Activated CD8-positive, alpha-beta memory T cell treated with anti-CD3 and anti-CD28 coated beads, Interleukin-2, amount 50 U/mL, for 24 hours (primary cell): Measurements from ENCODE around the gene GFRA1.

Source experiments
- DNase-seq: peaks from one replicate; pipeline ENCODE4 v3.0.0-alpha.2; 2020; ENCODE audit errors: extremely low read depth

GFRA1 gene

DNA sequence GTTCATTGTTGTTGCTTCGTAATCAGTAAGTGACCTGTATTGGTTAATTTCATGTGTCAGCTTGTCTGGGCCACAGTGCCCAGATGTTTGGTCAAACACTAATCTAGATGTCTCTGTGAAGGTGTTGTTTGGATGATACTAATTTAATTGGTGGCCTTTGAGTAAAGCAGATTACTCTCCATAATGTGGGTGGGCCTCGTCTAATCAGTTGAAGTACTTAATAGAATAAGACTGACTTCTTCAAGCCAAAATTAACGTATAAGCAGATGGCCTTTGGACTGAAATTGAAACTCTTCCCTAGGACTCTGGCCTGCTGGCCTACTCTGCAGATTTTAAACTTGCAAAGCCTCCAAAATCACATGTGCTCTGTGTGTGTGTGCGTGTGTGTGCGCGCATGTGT is 245.7 kb downstream of the GFRA1 start:
- DNase-seq, result no peak

DNA sequence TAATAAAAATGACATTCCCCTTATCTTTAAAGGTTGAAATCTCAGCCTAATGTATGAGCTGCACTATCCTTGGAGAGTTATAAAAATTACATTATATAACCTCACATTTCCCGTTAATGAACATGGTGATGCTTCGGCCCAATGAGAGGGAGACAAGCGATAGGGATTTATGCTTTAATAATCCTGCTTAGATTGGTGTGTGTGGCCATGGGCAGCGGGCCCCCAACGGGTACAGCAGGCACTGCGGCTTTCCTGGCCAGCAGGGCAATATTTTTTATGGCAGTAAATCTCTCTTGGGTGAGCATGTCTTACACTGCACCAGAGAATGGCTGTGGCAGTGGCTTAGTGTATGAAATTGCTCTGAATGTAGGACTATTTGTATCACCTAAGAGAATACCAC is 246.3 kb downstream of the GFRA1 start:
- DNase-seq, result no peak

DNA sequence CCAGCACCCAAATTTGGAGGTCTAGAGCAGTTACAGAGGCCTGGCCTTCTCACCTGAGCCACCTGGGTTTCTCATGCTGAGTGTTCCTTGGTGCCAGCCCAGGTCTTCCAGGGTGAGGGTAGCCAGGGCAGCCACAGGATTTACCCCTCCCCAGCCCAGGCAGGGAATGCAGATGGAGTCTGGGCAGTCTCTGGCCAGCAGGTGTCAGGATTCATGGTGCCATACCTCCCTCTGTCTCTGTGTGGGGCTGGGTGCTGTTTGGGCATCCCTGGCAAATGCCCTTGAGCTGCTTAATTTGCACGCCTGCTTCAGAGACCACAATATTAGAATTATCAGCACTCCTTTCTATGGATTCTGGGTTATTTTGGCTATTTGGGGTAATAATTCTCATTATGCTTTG is 246.7 kb downstream of the GFRA1 start:
- no peak for DNase-seq

DNA sequence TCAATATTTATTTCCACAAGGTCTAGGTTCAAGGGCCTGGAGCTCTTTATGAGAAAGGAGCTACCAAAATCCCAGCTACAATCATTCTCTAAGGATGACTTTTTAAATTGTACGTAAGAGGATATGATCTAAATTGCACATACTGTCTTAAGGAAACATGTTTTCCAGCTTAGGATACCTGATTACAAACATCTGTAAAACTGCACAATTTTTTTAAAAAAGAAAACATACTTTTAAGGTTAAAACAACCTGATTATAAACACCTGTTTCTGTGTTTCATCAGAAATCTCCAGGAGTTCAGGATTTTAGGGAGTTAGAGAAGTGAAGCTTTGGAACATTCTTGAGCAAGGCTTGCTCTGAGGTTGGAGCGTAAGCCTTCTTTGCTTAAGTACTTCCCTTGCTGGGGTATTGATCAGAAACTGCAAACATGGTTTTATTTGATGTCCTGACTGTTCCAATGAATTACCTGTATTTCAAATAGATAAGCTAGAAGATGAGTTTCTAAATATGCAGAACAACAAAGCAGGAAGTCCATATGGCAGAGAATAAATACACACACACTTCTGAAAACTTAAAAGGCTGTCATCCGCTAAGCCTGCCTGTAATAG is 248.6 kb downstream of the GFRA1 start:
- no peak for DNase-seq

DNA sequence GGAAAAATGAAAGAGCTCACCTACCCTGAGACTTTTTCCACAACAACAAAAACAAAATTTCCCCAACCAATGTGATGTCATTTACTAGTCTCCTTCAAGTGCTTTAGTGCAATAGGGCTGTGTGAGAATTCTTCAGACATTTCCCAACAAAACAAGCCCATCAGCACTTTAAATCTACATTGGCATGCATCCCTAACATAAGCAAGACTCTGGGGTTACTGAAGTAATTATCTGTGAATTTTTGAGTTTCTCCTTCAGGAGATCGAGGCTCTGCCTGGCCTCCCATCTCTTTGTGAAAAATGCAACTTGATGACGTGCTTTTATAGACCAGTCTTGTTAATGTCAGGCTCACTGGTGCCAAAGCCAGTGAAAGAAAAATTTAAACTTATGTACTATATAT is 255.6 kb downstream of the GFRA1 start:
- DNase-seq, result no peak

DNA sequence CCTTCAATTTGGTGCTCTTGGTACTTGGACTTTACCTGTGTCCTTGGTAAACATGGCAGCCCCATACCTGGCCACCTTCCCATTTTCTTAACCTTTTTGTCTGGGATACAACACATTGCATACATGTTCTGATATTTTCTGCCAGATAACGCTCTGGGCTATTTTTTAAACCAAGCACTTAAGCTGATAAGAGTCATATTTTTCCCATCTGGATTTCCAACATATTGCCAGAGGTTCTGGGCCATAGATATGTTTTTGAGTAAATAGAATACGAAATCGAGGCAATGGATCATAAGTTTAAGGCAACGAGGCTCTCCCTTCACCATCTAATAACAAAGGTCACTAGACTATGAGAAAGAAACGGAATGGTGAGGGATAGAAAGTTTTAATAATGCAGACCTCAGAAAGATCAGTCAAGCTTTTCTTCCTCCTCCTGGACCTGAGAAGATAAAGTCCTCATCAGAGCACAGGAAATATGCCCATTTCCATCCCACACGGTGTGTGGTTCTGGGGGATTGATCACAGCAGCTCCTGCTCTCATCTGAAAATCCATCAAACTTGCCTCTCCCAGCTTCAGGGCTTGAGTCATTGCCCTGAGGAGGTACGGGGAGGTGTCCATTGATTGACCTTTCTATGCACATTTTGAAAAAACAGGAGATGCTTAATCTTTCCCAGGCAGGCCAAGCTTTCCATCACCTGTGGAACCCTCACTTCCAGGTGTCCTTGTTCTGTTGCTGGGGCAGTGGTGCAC is 257.2 kb downstream of the GFRA1 start:
- DNase-seq, result no peak

DNA sequence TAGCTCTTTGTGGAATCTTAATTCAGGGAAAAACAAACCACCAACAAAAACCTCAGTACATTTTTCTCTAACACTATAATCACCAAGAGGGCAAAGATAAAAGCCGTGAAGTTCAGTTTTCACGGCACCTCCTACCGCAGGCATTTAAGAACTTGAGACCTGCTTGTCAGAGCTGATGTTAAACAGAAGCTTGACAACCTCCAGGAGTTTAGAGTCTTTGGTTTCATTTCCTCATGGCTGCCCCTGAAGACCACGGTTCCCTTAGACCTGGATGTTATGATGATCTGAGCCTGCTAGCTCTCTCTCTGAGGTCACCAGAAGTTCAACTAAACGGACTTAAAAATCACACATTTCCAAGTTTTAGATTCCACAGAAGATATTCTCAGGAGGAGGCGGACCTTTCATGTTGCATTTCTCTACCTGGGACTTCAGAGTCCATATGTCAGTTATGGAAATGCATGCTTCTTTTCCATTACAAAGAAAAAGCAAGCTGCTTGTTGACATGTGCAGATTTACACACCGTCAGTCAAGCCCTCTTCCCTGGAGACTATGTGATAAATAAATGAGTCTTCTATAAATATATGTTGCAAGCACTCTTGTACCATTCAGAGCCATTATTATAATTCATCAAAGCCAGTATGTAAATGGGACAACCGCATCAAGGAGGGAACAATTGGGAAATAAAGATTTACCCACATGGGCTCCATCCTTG is 258.0 kb downstream of the GFRA1 start:
- DNase-seq, result no peak

DNA sequence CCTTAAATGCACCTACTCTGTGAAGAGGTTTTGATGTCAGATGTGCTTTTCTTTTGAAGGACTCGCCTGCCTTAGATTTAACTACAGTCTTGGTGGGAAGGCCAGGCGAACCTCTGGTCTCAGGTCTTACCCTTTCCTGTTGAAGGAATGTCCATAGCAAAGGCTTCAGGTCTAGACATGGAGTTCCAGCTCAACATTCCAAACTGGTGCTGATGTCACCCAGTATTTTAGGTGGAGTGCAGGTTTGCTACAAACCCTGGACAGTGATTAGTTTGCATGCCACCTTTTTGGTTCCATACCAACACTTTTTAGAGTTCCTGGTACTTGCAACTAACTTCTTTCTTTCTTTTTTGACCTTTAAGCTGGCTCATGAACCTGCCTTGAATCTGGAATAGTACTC is 258.7 kb downstream of the GFRA1 start:
- DNase-seq, result no peak

DNA sequence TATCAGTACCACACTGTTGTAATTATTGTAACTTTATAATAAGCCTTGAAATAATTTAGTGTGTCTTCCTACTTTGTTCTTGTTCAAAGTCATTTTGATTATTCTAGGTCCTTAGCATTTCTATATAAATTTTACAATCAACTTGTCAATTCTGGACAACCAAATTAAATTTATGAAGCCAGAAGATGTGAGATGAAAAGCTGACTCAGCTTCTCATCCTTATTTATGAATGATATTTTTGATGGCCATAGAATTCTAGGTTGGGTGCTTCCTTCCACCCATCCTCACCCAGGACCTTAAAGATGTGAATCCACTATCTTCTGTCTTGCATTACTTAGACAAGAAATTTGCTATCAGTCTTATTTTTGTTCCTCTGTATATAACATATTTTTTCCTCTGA is 261.1 kb downstream of the GFRA1 start:
- no peak for DNase-seq

DNA sequence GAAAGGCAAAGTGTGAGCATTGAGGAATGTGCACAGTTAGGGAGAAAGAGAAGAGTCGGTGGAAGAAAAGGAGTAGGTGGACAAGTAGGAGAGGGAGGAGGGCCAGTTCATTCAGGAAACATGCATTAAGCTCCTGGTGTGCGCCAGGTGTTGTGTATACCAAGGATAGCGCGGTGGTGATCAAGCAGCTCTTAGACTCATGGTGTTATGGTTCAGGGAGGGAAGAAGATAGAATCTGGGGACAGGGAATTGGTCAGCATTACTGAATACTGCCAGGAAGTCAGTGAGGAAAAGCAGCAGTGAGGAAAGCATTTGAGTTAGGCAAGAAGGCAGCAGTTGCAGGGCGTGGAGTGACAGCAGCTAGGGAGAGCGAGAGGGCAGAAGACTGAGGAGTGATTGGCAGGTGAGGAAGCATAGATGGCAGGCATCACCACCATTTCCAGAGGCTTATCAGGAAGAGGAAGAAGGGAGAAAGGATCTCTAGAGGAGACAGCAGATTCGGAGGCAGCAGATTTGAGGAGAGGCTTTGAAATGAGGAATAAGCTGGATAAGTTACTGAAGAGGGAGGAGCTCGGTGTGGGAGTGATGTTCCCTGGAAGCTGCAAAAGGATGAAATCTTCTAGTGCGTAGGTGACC is 265.6 kb downstream of the GFRA1 start:
- DNase-seq, result no peak
